ENCODE data around the gene TRPM3.

The TRPM3 gene

GRCh38 chr9:70947511-70947910 lies 173.9 kb downstream of the TRPM3 start:
- no peak for TF ChIP-seq CTCF (IDR thresholded peaks at IDR 0.05; ENCODE audit: borderline replicate concordance, insufficient read depth, low read depth, low read length)

GRCh38 chr9:70947086-70947485 lies 174.3 kb downstream of the TRPM3 start:
- no peak overlapping the region for H3K4me3 ChIP-seq (ENCODE audit: low read depth, low read length)
- no peak for TF ChIP-seq CTCF (IDR thresholded peaks at IDR 0.05; ENCODE audit: borderline replicate concordance, insufficient read depth, low read depth, low read length)

More at GRCh38 chr9:70947511-70947910, 173.9 kb downstream of the TRPM3 start:
- no peak overlapping the region for H3K4me3 ChIP-seq (ENCODE audit: low read depth, low read length)

GRCh38 chr9:70945301-70945700 lies 176.1 kb downstream of the TRPM3 start:
- no peak for TF ChIP-seq CTCF (IDR thresholded peaks at IDR 0.05; ENCODE audit: borderline replicate concordance, insufficient read depth, low read depth, low read length)
- no peak overlapping the region for H3K4me3 ChIP-seq (ENCODE audit: low read depth, low read length)

- TF ChIP-seq CTCF (IDR thresholded peaks at IDR 0.05; ENCODE audit: borderline replicate concordance, insufficient read depth, low read depth, low read length): no peak
- H3K4me3 ChIP-seq (ENCODE audit: low read depth, low read length): no peak overlapping the region
Observed at GRCh38 chr9:70941191-70941590, 180.2 kb downstream of the TRPM3 start.

GRCh38 chr9:70940605-70941004 lies 180.8 kb downstream of the TRPM3 start:
- TF ChIP-seq CTCF (IDR thresholded peaks at IDR 0.05; ENCODE audit: borderline replicate concordance, insufficient read depth, low read depth, low read length): no peak
- H3K4me3 ChIP-seq (ENCODE audit: low read depth, low read length): no peak overlapping the region

GRCh38 chr9:70936536-70936935 lies 184.9 kb downstream of the TRPM3 start:
- TF ChIP-seq CTCF (IDR thresholded peaks at IDR 0.05; ENCODE audit: borderline replicate concordance, insufficient read depth, low read depth, low read length): no peak

GRCh38 chr9:70935856-70936255 lies 185.6 kb downstream of the TRPM3 start:
- TF ChIP-seq CTCF (IDR thresholded peaks at IDR 0.05; ENCODE audit: borderline replicate concordance, insufficient read depth, low read depth, low read length): no peak
- H3K4me3 ChIP-seq (ENCODE audit: low read depth, low read length): no peak overlapping the region

More at GRCh38 chr9:70936536-70936935, 184.9 kb downstream of the TRPM3 start:
- H3K4me3 ChIP-seq (ENCODE audit: low read depth, low read length): no peak overlapping the region
